SU-DHL-6 (cell line): ENCODE results near the gene WDR93.

ENCODE experiments used
- H2AFZ ChIP-seq: fragments of 200-600 bp; sonication (generic); 2 replicates; pipeline ENCODE4 v1.6.1; 2014; ENCODE audit warnings: low read depth, mild to moderate bottlenecking, moderate library complexity, mixed read lengths, antibody characterized with exemption, low read length; ENCODE audit not compliant: severe bottlenecking
- H3F3A ChIP-seq: fragments of 200-600 bp; shearing (Covaris generic); 2 replicates; pipeline ENCODE4 v1.6.0; 2016; ENCODE audit warnings: antibody characterized with exemption, mild to moderate bottlenecking; ENCODE audit not compliant: insufficient read depth
- H3K27ac ChIP-seq: fragments of 200-600 bp; sonication (generic); 2 replicates; pipeline ENCODE4 v1.5.1; 2016; ENCODE audit warnings: low read depth, mild to moderate bottlenecking, low read length, moderate library complexity, mixed read lengths
- H3K27me3 ChIP-seq: fragments of 200-600 bp; sonication (generic), shearing (Covaris generic); 2 replicates; pipeline ENCODE4 v1.6.0; 2014; ENCODE audit warnings: mild to moderate bottlenecking, low read length
- H3K36me3 ChIP-seq: fragments of 200-600 bp; sonication (generic); 2 replicates; pipeline ENCODE4 v1.6.1; 2014; ENCODE audit warnings: mild to moderate bottlenecking, low read length, mixed read lengths
- H3K4me2 ChIP-seq: fragments of 300-600, 200-600 bp; shearing (Covaris generic), sonication (generic); 2 replicates; pipeline ENCODE4 v1.6.0; 2014; ENCODE audit warnings: low read length, low read depth, mild to moderate bottlenecking; ENCODE audit not compliant: poor library complexity, severe bottlenecking
- H3K4me3 ChIP-seq: fragments of 200-600 bp; sonication (generic); 2 replicates; pipeline ENCODE4 v1.5.1; 2014; ENCODE audit warnings: antibody characterized with exemption, low read length, mild to moderate bottlenecking, mixed read lengths; ENCODE audit not compliant: insufficient read depth, poor library complexity, severe bottlenecking
- H3K79me2 ChIP-seq: fragments of 200-600 bp; sonication (generic); 2 replicates; pipeline ENCODE4 v1.6.1; 2014; ENCODE audit warnings: mild to moderate bottlenecking, low read length, moderate library complexity; ENCODE audit not compliant: insufficient read depth
- H3K9ac ChIP-seq: fragments of 200-600 bp; sonication (generic); 2 replicates; pipeline ENCODE4 v1.7.0; 2014; ENCODE audit warnings: mild to moderate bottlenecking, low read length
- H3K9me2 ChIP-seq: fragments of 200-600 bp; sonication (generic); replicated peaks from 2 replicates; pipeline ENCODE4 v1.6.1; 2014; ENCODE audit warnings: low read length; ENCODE audit not compliant: insufficient read depth
- H3K9me3 ChIP-seq: fragments of 200-600 bp; sonication (generic); 2 replicates; pipeline ENCODE4 v1.6.1; 2014; ENCODE audit warnings: low read length, mixed read lengths; ENCODE audit not compliant: insufficient read depth
- H4K20me1 ChIP-seq: fragments of 200-600 bp; sonication (generic); 2 replicates; pipeline ENCODE4 v1.6.1; 2014; ENCODE audit warnings: low read depth, mild to moderate bottlenecking, antibody characterized with exemption, low read length, moderate library complexity, mixed read lengths
- EZH2phosphoT487 ChIP-seq: fragments of 200-600 bp; sonication (generic), shearing (Covaris generic); conservative IDR thresholded peaks from 2 replicates; pipeline ENCODE4 v1.6.1; 2018; ENCODE audit warnings: mild to moderate bottlenecking, antibody characterized with exemption, low read length, moderate library complexity, mixed read lengths
- TF ChIP-seq, protein P1 (sequence below): fragments of 200-600 bp; sonication (generic); IDR thresholded peaks from one replicate; pipeline ENCODE4 v1.5.1; 2017; ENCODE audit warnings: antibody characterized with exemption, mild to moderate bottlenecking, low read length, moderate library complexity; ENCODE audit not compliant: insufficient read depth, poor library complexity, severe bottlenecking

WDR93 gene

GRCh38 chr15:89778861-89779260, 88.2 kb downstream of the WDR93 start:
- H3K79me2 ChIP-seq, result no peaks in the 10 kb centered on the region
- no peak overlapping the region for H3K4me2 ChIP-seq
- no peak overlapping the region for H2AFZ ChIP-seq
- no peaks in the 10 kb centered on the region for H3K9me2 ChIP-seq
- H3K9ac ChIP-seq, result no peak overlapping the region
- no peak overlapping the region for H3K4me3 ChIP-seq
- no peak for TF ChIP-seq EZH2phosphoT487
- TF ChIP-seq, protein P1, sequence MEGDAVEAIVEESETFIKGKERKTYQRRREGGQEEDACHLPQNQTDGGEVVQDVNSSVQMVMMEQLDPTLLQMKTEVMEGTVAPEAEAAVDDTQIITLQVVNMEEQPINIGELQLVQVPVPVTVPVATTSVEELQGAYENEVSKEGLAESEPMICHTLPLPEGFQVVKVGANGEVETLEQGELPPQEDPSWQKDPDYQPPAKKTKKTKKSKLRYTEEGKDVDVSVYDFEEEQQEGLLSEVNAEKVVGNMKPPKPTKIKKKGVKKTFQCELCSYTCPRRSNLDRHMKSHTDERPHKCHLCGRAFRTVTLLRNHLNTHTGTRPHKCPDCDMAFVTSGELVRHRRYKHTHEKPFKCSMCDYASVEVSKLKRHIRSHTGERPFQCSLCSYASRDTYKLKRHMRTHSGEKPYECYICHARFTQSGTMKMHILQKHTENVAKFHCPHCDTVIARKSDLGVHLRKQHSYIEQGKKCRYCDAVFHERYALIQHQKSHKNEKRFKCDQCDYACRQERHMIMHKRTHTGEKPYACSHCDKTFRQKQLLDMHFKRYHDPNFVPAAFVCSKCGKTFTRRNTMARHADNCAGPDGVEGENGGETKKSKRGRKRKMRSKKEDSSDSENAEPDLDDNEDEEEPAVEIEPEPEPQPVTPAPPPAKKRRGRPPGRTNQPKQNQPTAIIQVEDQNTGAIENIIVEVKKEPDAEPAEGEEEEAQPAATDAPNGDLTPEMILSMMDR, result no peak
- no peaks in the 10 kb centered on the region for H3K36me3 ChIP-seq
- no peak overlapping the region for H3K27ac ChIP-seq
- no peaks in the 10 kb centered on the region for H3F3A ChIP-seq
- H3K27me3 ChIP-seq, result no peaks in the 10 kb centered on the region
- H4K20me1 ChIP-seq, result no peaks in the 10 kb centered on the region
- H3K9me3 ChIP-seq, result no peaks in the 10 kb centered on the region

GRCh38 chr15:89780601-89781000, 90.0 kb downstream of the WDR93 start:
- Histone ChIP-seq H3K4me3 (no peak overlapping the region), H4K20me1 (no peaks in the 10 kb centered on the region), H3K9me3 (no peaks in the 10 kb centered on the region), H3K27me3 (no peaks in the 10 kb centered on the region), H3F3A (no peaks in the 10 kb centered on the region), H3K4me2 (no peak overlapping the region), H3K79me2 (no peaks in the 10 kb centered on the region), H3K36me3 (no peaks in the 10 kb centered on the region), H3K27ac (no peak overlapping the region), H3K9ac (no peak overlapping the region), H2AFZ (no peak overlapping the region), H3K9me2 (no peaks in the 10 kb centered on the region)
- TF ChIP-seq, protein P1, result no peak
- no peak for TF ChIP-seq EZH2phosphoT487

DNA sequence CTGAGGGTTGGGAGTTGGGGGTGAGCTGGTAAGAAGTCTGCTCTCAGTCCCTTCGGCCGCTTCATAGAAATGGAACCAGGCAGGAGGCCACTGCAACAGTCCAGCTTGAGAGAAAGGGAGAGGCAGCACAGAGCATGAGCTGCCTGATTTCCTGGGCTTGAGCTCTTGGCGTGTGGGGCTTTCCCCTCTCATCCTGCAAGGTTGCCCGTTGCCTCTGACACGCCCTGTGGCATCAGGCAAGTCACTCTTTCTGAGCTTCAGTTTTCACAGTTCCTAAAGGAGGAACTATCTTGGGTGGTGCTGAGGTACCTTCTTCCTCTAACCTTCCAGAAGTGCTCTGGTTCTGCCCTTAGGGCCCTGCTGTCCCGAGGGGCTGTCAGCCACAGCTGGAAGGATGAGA, 90.4 kb downstream of the WDR93 start:
- no peaks in the 10 kb centered on the region for H3K9me3 ChIP-seq
- no peaks in the 10 kb centered on the region for H3K36me3 ChIP-seq
- no peak overlapping the region for H3K27ac ChIP-seq
- no peaks in the 10 kb centered on the region for H3K27me3 ChIP-seq
- H3K4me2 ChIP-seq, result no peak overlapping the region
- no peaks in the 10 kb centered on the region for H3K9me2 ChIP-seq
- no peak overlapping the region for H3K4me3 ChIP-seq
- H3K9ac ChIP-seq, result no peak overlapping the region
- no peak overlapping the region for H2AFZ ChIP-seq
- H4K20me1 ChIP-seq, result no peaks in the 10 kb centered on the region
- H3K79me2 ChIP-seq, result no peaks in the 10 kb centered on the region
- H3F3A ChIP-seq, result no peaks in the 10 kb centered on the region
- TF ChIP-seq, protein P1, result no peak
- no peak for TF ChIP-seq EZH2phosphoT487
